ENCODE results near the gene TAF4.
"Not testable (repeated sequence)": the region's sequence is repeated elsewhere in the genome, so short reads cannot be mapped to it uniquely, and the experiment has no call there.

TAF4 gene

DNA sequence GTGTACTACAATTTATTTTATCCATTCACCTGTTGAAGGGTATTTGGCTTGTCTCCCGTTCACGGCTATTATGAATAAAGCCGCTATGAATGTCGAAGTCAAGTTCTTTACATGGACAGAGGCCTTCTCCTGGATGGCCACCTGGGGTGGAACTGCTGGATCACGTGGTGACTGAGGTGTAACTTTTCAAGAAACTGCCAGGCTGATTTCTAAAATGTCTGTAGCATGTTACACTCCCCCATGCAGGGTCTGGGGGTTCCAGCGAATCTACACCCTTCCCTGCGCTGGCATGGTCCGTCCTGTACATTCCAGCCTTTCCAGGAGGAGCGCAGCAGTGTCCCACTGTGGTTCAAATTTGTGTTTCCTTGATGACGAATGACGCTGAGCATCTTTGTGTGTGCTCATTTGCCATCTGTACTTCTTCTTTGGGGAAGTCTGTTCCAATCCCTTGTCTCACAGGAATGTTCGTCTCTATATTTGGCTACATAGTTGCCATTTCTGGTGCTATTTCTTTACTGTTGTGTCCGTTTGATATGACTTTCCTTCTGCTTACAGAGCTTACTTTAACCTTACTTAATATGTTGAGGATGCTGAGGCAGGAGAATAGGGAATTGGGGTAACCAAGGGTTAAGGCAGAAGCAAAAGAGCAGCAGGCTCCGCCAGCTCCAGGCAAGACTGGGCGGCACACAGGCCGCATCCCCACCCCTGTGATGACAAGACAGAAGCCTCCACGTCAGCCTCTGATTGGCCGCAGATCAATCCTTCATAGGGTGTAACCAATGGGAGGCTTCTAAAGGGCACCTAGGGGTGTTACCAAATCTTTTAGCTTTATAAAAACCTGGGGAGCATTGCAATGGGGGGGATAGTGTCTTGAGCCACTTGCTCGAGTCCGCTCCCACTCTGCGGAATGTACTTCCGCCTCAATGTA is 106.6 kb downstream of the TAF4 start:
- DNase-seq: no peak

DNA sequence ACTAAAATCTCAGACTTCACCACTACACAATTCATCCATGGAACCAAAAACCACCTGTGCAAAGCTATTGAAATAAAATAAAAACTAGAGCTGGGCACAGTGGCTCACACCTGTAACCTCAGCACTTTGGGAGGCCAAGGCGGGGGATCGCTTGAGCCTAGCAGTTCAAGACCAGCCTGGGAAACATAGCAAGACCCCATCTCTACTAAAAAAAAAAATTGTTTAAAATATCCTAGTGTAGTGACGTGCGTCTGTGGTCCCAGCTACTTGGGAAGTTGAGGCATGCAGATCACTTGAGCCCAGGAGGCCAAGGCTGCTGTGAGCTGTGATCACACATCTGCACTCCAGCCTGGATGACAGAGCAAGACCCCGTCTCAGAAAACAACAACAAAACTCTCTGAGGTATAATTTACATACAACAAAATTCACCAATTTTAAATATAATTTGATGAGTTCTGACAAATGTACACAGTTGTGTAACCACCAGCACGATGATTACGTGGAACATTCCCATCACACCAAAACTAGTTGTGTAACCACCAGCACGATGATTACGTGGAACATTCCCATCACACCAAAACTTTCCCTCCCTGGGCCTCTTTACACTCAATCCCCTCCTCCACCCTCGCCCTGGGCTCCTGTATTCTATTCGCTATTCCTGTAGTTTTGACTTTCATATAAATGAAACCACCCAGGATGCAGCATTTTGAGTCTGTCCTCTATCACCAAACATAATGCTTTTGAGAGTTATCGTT is 107.5 kb downstream of the TAF4 start:
- DNase-seq: peak in 1 of 2 donors; percentile 20

DNA sequence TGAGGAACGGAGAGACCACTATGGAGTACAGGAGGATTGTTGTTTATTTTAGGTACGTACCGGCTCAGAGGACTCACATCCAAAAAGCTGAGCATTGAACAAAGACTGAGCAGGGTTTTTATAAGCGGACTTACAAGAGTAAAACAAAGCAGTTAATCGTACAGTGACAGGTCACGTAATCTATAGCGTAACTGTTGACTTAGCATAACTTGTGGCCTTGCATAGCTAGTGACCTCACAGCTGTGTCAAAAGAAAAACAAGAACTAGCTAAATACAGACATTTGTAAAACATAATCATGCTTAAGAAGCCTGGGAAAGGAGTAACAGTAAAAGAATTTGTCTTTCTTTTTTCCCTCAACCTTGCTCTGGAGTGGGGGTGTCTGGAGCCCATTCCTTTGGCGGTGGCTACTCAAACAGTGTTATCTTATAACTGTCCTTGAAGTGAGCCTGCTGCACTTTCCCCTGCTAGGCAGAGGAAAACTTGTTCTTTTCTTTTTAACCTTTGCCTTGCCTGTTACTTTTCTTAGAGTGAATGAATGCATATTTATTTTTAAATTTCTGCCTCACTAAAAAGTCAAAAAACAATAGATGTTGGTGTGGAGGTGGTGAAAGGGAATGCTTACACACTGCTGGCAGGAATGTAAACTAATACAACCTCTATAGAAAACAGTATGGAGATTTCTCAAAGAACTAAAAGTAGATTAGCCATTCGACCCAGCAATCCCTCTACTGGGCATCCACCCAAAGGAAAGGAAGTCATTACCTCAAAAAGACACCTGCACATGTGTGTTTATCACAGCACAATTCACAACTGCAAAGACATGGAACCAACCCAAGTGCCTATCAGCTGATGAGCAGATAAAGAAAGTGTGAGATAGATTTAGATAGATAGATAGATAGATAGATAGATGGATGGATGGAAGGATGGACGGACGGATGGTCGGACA is 109.0 kb downstream of the TAF4 start:
- DNase-seq: no peak

DNA sequence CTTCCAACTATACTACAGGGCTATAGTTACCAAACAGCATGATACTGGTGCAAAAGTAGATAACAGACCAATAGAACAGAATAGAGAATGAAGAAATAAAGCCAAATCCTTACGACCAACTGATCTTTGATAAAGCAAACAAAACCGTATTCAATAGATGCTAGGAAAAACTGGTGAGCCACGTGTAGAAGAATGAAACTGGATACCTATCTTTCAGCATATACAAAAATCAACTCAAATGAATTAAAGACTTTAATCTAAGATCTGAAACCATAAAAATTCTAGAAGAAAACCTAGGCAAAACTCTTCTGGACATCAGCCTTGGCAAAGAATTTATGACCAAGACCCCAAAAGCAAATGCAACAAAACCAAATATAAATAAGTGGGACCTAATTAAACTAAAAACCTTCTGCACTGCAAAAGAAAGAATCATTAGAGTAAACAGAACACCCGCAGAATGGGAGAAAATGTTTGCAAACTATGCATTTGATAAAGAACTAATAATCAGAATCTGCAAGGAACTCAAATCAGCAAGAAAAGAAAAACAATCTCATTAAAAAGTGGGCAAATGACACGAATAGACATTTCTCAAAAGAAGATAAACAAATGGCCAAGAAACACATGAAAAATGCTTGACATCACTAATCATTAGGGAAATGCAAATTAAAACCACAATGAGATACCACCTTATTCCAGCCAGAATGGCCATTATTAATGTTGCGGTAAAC is 109.8 kb downstream of the TAF4 start:
- no peak for DNase-seq

DNA sequence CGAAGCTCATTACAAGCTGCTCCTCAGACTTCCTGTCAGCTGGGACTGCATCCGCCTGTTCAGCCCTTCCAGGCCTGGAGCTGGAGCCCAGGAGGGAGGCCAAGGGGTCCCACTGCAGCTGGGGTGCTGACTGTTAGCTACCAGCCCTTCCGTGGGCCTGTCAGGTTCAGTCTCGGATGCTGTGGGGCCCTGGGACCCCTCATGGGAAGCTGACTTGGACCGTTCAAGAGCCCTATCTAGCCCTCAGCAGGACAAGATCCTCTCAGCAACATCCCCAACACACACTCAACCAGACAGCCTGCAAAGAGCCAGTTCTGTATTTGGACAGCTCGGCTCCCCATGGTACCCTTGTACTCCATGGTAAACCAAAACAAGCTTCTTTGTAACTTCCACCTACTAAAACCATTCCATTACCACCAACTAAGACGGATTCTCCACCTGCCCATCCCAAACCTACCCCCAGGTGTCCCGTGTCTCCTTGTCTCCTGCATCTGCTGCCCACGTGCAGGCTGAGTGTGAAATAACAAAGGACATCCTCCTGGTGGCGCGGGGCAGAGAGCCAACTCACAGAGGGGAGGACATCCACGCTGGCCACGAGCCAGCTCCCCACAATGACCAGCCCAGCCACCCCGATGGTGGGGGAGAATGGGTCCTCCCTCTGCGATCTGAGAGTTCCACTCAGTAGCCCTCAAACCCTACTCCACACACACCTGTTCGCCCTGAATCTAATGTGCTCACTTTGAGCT is 111.2 kb downstream of the TAF4 start:
- DNase-seq: no peak

DNA sequence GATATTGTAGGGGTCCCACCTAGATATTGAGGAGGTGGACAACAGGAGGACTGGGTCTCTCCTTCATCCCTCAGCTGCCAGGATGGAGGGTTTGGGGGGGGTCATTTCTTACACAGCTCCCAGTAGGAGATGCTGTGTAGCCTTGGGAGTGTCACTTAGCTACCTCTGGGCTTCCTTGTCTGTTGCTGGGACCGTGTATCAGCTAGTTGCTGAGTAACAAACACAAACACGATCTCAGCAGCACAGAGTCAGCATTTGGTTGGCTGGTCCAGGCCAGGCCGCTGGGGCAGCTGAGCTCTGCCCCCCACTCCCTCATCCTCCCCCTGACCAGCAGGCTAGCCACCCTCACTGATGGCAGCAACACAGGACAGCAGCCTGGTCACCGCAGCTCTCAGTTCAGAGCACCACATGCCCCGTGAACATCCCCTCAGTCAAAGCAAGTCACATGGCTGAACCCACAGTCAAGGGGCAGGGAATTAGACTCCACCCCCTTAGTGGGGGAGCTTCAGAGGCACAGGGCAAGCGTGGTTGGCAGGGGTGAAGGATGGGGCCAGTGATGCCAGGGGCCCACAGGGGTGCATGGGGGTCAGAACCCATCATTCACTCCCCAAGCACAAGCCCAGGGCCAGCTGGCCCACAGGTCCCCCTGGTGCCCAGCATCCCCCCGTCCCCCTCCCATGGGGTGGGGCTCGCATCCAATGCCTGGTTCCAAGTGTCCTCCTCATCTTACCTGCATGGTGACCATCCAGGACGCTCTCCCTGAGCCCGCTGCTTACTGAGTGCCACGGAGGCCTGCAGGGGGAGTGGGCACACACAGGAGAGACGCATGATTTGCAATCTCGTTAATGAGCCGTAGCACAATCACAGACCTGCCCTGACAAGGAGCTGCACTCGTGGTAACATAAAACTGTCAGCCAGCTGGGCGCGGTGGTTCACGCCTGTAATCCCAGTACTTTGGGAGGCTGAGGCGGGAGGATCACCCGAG is 112.4 kb downstream of the TAF4 start:
- DNase-seq: no peak

DNA sequence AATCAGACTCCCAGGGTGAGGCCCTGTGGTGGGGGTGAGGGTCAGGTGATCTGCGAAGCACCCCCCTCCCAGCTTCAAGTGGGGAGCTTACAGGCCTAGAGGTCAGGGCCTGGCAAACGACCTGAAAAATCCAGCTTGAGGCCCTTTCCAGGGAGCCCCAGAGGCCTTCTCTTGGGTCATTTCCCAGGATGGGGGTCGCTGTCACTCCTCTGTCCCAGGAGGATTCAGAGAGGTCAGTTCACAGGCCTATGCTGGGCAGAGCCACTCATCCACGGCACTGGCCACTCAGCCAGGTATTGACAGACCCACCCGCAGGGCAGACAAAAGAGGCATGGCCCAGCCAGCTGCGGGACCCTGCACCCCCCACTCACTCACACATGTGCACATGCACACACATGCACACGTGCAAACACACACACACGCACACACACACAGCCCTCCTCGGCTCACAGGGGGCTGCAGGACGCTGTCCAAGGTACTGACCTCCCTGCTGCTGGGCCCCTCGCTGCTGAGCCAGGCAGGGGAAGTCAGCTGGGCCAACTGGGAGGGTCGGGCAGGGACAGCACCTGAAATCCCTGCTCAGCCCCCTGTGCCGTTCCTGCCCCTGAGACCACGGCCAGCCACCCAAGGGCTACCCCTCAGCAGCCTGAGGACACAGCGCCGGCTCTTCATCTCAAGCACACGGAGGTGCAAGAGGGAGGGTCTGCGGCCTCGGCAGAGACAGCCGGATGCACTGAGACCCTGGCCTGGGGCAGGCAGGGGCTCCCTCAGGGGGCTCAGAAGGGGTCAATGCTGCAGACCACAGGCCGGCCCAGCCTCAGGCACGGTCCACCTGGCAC is 113.8 kb downstream of the TAF4 start:
- DNase-seq: no peak

DNA sequence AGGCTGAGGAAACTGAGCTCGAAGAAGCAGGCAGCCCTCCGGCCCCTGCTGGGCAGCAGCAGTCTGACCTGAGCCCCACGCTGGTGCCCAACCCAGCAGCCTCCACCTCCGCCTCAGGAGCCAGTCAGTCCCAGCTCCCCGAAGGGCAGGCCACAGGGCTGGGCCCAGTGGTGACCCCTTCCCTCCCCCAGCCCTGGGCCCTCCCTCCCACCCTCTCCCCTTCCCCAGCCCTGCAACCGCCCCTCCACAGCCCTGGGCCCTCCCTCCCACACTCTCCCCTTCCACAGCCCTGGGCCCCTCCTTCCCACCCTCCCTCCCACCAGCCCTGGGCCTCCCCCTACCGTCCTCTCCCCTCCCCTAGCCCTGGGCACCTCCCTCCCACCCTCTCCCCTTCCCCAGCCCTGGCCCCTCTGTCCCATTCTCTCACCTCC is 115.0 kb downstream of the TAF4 start:
- no peak for DNase-seq

DNA sequence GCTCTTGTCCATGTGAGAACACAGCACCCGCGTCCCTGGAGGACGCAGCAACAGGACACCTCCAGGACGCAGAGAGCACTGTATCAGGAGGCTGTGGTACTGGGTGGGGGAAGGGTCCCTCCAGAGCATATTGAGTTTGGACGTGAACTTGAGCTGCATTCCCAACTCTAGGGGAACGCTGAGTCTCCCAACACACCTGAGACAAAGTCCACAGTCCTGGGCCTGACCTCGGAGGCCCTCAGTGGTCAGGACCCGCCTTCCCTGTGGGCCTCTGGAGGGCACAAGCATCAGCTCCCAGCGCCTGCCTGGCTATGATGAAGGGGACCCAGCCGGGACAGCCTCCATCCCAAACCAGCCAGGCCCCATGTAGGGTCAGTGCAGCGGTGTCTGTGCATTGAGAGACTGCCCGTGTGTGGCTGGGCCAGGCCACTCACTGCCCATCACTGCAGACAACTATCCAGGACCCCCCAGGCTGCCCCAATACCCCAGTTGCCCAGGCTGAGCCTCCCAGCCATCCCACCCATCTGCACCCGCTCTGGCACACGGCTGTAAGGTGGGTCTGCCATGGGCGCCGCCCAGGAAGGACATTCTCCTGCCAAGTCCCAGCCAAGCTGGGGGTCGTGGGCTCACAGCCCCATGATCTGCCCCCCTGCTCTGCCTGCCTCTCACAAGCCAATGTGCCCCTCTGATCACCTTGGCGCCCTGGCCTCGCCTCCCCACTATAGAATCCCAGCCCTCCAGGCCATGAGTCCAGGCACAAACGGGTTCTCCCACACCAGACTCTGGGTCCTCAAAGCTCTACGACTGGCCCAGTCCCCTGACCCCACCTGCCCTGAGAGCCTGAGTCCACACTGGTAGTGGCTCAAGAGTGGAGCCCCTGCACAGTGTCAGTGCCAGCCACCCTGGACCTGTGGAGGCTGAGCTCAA is 115.7 kb downstream of the TAF4 start:
- DNase-seq: no peak

DNA sequence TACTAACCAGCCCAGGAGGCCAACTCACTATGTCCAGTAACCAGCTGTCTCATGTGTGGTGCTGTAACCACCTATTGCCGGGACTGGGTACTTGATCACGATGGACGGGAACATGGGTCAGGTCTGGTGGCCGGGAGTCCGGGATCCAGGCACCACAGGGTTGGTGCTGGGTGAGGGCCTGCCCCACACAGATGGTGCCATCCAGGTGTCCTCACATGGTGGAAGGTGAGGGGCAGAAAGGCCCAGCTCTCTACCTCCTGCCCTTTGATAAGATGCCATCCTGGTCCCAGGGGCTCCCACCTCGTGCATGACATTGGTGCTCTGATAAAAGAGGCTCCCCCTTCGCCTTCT is 116.3 kb downstream of the TAF4 start:
- no peak for DNase-seq

DNA sequence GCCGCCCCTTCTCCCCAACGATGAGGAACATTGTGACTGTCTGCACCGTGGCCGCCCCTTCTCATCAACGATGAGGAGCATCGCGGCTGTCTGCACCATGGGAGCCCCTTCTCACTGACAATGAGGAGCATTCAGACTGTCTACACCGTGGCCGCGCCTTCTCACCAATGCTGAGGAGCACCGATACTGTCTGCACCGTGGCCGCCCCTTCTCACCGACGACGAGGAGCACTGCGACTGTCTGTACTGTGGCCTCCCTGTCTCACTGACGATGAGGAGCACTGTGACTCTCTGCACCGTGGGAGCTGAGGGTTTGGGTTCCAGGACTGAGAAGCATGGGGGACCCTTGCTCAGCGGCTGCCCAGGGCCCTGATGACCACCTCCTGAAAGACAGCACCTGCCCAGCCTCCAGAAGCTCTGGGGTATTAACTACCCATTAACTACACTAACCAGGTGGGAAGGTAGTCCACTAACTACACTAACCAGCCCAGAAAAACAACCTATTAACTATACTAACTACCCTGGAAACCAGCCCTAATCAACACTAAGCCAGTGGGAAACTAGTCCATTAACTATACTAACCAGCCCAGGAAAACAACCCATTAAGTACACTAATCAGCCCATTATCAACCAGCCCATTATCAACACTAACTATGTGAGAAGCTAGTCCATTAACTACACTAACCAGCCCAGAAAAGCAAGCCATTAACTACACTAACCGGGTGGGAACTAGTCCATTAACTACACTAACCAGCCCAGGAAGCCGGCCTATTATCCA is 116.9 kb downstream of the TAF4 start:
- no peak for DNase-seq

DNA sequence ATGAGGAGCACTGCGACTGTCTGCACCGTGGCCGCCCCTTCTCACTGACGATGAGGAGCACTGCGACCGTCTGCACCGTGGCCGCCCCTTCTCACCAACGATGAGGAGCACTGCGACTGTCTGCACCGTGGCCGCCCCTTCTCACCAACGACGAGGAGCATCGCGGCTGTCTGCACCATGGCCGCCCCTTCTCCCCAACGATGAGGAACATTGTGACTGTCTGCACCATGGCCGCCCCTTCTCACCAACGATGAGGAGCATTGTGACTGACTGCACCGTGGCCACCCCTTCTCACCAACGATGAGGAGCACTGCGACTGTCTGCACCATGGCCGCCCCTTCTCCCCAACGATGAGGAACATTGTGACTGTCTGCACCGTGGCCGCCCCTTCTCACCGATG is 117.6 kb downstream of the TAF4 start:
- not testable (repeated sequence) for DNase-seq

DNA sequence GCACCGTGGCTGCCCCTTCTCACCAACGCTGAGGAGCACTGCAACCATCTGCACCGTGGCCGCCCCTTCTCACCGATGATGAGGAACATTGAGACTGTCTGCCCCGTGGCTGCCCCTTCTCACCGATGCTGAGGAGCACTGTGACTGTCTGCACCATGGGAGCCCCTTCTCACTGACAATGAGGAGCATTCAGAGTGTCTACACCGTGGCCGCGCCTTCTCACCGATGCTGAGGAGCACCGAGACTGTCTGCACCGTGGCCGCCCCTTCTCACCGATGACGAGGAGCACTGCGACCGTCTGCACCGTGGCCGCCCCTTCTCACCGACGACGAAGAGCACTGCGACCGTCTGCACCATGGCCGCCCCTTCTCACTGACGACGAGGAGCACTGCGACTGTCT is 120.2 kb downstream of the TAF4 start:
- DNase-seq: not testable (repeated sequence)

DNA sequence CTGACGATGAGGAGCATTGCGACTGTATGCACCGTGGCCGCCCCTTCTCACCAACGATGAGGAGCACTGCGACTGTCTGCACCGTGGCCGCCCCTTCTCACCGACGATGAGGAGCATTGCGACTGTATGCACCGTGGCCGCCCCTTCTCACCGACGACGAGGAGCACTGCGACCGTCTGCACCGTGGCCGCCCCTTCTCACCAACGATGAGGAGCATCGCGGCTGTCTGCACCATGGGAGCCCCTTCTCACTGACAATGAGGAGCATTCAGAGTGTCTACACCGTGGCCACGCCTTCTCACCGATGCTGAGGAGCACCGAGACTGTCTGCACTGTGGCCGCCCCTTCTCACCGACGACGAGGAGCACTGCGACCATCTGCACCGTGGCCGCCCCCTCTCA is 120.7 kb downstream of the TAF4 start:
- not testable (repeated sequence) for DNase-seq

DNA sequence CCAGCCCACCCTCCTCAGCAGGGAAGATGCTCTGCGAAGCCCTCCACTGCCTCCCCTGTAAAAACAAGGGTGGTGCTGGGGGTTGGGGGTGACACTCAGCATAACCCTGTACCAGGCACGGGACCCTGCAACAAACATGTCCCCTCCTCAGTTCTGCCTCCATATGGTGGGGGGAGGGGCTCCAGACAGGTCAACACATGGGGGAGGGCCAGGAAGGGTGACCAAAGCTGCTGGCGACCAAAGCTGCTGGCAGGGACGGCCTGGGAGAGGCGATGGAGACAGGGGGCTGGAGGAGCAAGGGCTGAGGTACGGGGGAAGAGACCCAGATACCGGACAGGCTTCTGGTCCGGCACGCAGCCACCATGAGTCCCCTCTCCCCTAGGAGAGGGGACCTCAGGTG is 123.2 kb downstream of the TAF4 start:
- DNase-seq: no peak

DNA sequence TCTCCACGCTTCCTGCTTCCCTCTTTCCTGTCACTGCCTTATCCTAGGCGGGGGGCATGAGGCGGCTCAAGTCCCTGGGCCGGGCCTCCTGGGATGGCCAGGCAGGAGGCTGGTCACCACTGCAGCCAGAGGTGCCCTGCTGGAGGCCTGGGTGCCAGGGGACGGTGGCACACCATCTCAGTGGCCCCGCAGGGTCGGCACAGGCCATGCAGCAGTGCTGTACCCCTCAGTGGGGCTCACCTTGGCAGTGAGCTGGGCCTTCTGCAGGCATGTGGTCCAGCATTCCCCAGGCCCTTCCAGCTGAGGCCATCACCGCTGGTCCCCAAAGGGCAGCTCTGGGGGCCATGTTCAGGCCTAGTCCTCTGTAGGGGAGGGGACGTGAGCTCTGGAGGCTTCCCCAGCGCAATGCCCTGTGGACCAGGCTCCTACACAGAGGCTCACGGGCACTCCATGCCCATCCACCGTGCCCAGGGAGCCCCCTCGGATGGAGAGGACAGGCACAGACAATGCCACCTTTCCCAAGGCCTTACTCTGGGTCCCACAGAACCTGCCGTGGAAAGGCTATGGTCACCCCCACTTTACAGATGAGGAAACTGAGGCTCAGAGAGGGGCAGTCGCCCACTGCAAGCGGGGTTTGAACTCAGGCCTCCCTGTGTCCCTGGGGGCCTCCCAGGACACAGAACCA is 123.8 kb downstream of the TAF4 start:
- no peak for DNase-seq

Measured in stimulated activated CD4-positive, alpha-beta T cell treated with anti-CD3 and anti-CD28 coated beads, Interleukin-2, amount 100 ng/mL, for 24 hours (primary cell).